OCI-LY7 (cell line): ENCODE results near the gene TMEM190.

ENCODE experiments used
- EZH2phosphoT487 ChIP-seq: fragments of 200-600 bp; sonication (generic); IDR thresholded peaks from 2 replicates; pipeline ENCODE4 v1.6.1; 2018; ENCODE audit warnings: low read depth, borderline replicate concordance, mild to moderate bottlenecking, mixed run types, antibody characterized with exemption, low read length, moderate library complexity, mixed read lengths
- TF ChIP-seq, protein P1 (sequence below): fragments of 200-600 bp; sonication (generic); conservative IDR thresholded peaks from 2 replicates; pipeline ENCODE4 v1.5.1; 2014; ENCODE audit warnings: mild to moderate bottlenecking, antibody characterized with exemption, low read length, moderate library complexity, mixed read lengths

GRCh38 chr19:55406091-55406825 is 29.6 kb downstream of the TMEM190 start:
- TF ChIP-seq, protein P1, sequence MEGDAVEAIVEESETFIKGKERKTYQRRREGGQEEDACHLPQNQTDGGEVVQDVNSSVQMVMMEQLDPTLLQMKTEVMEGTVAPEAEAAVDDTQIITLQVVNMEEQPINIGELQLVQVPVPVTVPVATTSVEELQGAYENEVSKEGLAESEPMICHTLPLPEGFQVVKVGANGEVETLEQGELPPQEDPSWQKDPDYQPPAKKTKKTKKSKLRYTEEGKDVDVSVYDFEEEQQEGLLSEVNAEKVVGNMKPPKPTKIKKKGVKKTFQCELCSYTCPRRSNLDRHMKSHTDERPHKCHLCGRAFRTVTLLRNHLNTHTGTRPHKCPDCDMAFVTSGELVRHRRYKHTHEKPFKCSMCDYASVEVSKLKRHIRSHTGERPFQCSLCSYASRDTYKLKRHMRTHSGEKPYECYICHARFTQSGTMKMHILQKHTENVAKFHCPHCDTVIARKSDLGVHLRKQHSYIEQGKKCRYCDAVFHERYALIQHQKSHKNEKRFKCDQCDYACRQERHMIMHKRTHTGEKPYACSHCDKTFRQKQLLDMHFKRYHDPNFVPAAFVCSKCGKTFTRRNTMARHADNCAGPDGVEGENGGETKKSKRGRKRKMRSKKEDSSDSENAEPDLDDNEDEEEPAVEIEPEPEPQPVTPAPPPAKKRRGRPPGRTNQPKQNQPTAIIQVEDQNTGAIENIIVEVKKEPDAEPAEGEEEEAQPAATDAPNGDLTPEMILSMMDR = no peak
- TF ChIP-seq EZH2phosphoT487 = no peak
